Measurements from ENCODE around the gene PET100. TPM values are rescaled to one million over a fixed set of nuclear protein-coding genes. Genes with fewer than 3 reads are reported as not detected.
A peak's percentile ranks its signal among the peaks of the same experiment; 100 is the strongest.

Gene PET100
- total RNA-seq, 1 experiment from 2014 or later = 69.0 TPM

GRCh38 chr19:7623725-7624603, 5.6 kb upstream of the PET100 start:
- Histone ChIP-seq H3K27me3 (no peaks in the 10 kb centered on the region), H3K9me3 (no peaks in the 10 kb centered on the region), H3K4me3 (no peak overlapping the region), H3K36me3 (peaks cover 77% of the 10 kb centered on the region)
- DNase-seq = no peak

- peaks cover 73% of the 10 kb centered on the region for H3K36me3 ChIP-seq
- DNase-seq = no peak
- H3K9me3 ChIP-seq = no peaks in the 10 kb centered on the region
- no peaks in the 10 kb centered on the region for H3K27me3 ChIP-seq
- H3K4me3 ChIP-seq = no peak overlapping the region
These were observed 4.8 kb upstream of the PET100 start for GRCh38 chr19:7624810-7625209.

GRCh38 chr19:7625763-7626372, 3.7 kb upstream of the PET100 start:
- Histone ChIP-seq H3K27me3 (no peaks in the 10 kb centered on the region), H3K36me3 (peaks cover 63% of the 10 kb centered on the region), H3K4me3 (no peak overlapping the region), H3K9me3 (no peaks in the 10 kb centered on the region)
- DNase-seq = no peak

GRCh38 chr19:7627166-7627565, 2.4 kb upstream of the PET100 start:
- Histone ChIP-seq H3K27me3 (no peaks in the 10 kb centered on the region), H3K36me3 (peaks cover 55% of the 10 kb centered on the region)

GRCh38 chr19:7628589-7629311, 843 bp upstream of the PET100 start:
- no peak for DNase-seq
- Histone ChIP-seq H3K9me3 (no peaks in the 10 kb centered on the region), H3K4me3 (peak overlapping the region; percentile 93), H3K27me3 (no peaks in the 10 kb centered on the region), H3K36me3 (peaks cover 43% of the 10 kb centered on the region)

More at GRCh38 chr19:7627166-7627565, 2.4 kb upstream of the PET100 start:
- Histone ChIP-seq H3K4me3 (no peak overlapping the region), H3K9me3 (no peaks in the 10 kb centered on the region)
- DNase-seq = no peak

GRCh38 chr19:7631577-7631976, 2.0 kb downstream of the PET100 start:
- Histone ChIP-seq H3K4me3 (no peak overlapping the region), H3K36me3 (peaks cover 22% of the 10 kb centered on the region), H3K9me3 (no peaks in the 10 kb centered on the region), H3K27me3 (peaks cover 17% of the 10 kb centered on the region)
- no peak for DNase-seq

GRCh38 chr19:7632340-7633203, 3.0 kb downstream of the PET100 start:
- no peak for DNase-seq
- Histone ChIP-seq H3K36me3 (peaks cover 13% of the 10 kb centered on the region), H3K27me3 (peaks cover 27% of the 10 kb centered on the region), H3K9me3 (no peaks in the 10 kb centered on the region), H3K4me3 (no peak overlapping the region)

GRCh38 chr19:7633698-7634097, 4.1 kb downstream of the PET100 start, which contains the start of gene PCP2:
Gene PCP2, minus strand, starts transcription at chr19:7633719. Its CDS starts 262 bp downstream, at chr19:7633457.
- Histone ChIP-seq H3K36me3 (peaks cover 7% of the 10 kb centered on the region), H3K27me3 (peaks cover 36% of the 10 kb centered on the region), H3K9me3 (no peaks in the 10 kb centered on the region), H3K4me3 (no peak within 1 kb of the TSS)
- no peak for DNase-seq

GRCh38 chr19:7635670-7636069, 6.1 kb downstream of the PET100 start:
- H3K36me3 ChIP-seq = peaks cover 7% of the 10 kb centered on the region

GRCh38 chr19:7636317-7636690, 6.7 kb downstream of the PET100 start:
- Histone ChIP-seq H3K36me3 (peaks cover 7% of the 10 kb centered on the region), H3K4me3 (no peak overlapping the region; the same call in 1 of the 2 replicates), H3K9me3 (no peaks in the 10 kb centered on the region), H3K27me3 (peaks cover 37% of the 10 kb centered on the region)
- no peak for DNase-seq

More at GRCh38 chr19:7635670-7636069, 6.1 kb downstream of the PET100 start:
- DNase-seq = no peak
- no peak overlapping the region for H3K4me3 ChIP-seq
- H3K27me3 ChIP-seq = peaks cover 37% of the 10 kb centered on the region
- no peaks in the 10 kb centered on the region for H3K9me3 ChIP-seq

- peak; percentile 38 for DNase-seq
- peaks cover 7% of the 10 kb centered on the region for H3K36me3 ChIP-seq
- peaks cover 37% of the 10 kb centered on the region for H3K27me3 ChIP-seq
- no peaks in the 10 kb centered on the region for H3K9me3 ChIP-seq
- peak within 1 kb of the TSS; percentile 38 for H3K4me3 ChIP-seq
These were observed 7.2 kb downstream of the PET100 start, which contains the start of gene STXBP2 for GRCh38 chr19:7636691-7637373. Gene STXBP2, plus strand, starts transcription at chr19:7637110. Its CDS starts 40 bp downstream, at chr19:7637150.

GRCh38 chr19:7637374-7638256, 8.0 kb downstream of the PET100 start:
- DNase-seq = no peak
- Histone ChIP-seq H3K9me3 (no peaks in the 10 kb centered on the region), H3K4me3 (peak overlapping the region; percentile 38), H3K27me3 (peaks cover 37% of the 10 kb centered on the region), H3K36me3 (no peaks in the 10 kb centered on the region)

- Histone ChIP-seq H3K9me3 (no peaks in the 10 kb centered on the region), H3K4me3 (no peak overlapping the region), H3K36me3 (no peaks in the 10 kb centered on the region), H3K27me3 (peaks cover 39% of the 10 kb centered on the region)
- DNase-seq = no peak
These were observed 9.3 kb downstream of the PET100 start for GRCh38 chr19:7638802-7639465.

GRCh38 chr19:7639863-7640348, 10.3 kb downstream of the PET100 start:
- Histone ChIP-seq H3K36me3 (no peaks in the 10 kb centered on the region), H3K4me3 (no peak overlapping the region), H3K9me3 (no peaks in the 10 kb centered on the region), H3K27me3 (peaks cover 37% of the 10 kb centered on the region)
- DNase-seq = no peak

Data from MG63 (cell line).